Measurements from ENCODE around the gene IL21R.

Gene IL21R

DNA sequence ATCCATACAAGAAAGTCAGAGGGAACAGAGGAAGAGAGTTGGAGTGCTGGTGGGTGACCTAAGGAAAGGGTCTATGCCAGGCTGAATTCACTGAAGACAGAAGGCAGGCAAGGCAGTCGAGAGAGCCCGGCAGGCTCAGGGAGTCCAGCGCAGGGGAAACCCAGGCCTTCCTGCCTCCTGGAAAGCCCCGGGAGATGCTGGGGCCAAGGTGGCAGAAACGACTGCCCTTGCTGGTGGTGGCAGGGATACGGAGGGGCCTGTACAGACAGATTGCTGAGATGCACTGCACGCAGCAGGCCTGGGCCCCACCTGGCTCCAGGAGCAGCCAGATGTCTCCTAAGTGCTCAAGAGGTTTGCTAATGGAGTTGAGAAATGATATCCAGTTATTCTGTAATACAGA, 87.9 kb downstream of the IL21R start:
- H3K27me3 ChIP-seq (ENCODE audit: control insufficient read depth in 1 of 2, insufficient read depth in 2 of 2, low read length in 2 of 2), result no peaks in the 10 kb centered on the region
- no peaks in the 10 kb centered on the region for H3K9me3 ChIP-seq (ENCODE audit: low read length)
- H3K4me3 ChIP-seq (ENCODE audit: low read depth in 1 of 2, low read length in 2 of 2), result no peak overlapping the region
- peaks cover 78% of the 10 kb centered on the region for H3K36me3 ChIP-seq (ENCODE audit: insufficient read depth, low read length)
- no peak overlapping the region for H3K27ac ChIP-seq (ENCODE audit: low read depth, low read length)
- no peak overlapping the region for H3K9ac ChIP-seq (ENCODE audit: low read length)
- H3K4me1 ChIP-seq (ENCODE audit: insufficient read depth, low read length), result no peaks in the 10 kb centered on the region

DNA sequence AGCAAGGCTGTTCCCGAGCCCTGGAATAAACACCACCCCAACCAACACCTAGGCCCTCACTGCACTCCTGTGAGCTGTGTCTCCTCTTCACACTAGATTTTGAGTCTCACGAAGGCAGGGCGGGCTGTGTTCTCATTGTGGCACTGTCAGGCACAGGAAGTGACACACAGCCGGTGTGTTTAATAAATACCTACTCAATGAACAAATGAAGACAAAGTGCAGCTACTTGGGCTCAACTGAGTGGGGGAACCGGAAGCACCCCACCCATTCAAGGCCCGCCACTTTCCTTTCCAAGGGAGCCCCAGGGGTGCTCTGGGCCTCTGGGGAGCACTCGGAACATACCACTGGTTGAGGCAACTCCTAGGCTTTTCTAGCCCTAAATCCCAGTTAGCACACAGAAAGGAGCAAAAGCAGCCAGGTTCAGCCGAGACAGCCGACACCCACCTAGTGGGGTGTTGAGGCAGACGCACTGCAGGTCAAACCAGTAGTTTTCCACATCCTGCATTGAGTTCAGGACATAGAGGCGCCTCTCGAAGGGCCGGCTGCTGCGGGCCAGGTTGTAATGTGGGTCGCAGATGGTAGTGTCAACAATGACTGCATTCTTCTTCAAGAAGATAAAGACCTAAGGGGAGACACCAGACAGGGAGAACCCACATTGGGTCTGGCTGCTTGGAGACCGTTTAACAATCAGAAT, 90.1 kb downstream of the IL21R start:
- Histone ChIP-seq H3K27ac (ENCODE audit: low read depth, low read length) (no peak overlapping the region), H3K9ac (ENCODE audit: low read length) (no peak overlapping the region), H3K27me3 (ENCODE audit: control insufficient read depth in 1 of 2, insufficient read depth in 2 of 2, low read length in 2 of 2) (no peaks in the 10 kb centered on the region), H3K9me3 (ENCODE audit: low read length) (no peaks in the 10 kb centered on the region), H3K4me1 (ENCODE audit: insufficient read depth, low read length) (peaks cover 8% of the 10 kb centered on the region), H3K4me3 (ENCODE audit: low read depth in 1 of 2, low read length in 2 of 2) (no peak overlapping the region), H3K36me3 (ENCODE audit: insufficient read depth, low read length) (peaks cover 68% of the 10 kb centered on the region)

DNA sequence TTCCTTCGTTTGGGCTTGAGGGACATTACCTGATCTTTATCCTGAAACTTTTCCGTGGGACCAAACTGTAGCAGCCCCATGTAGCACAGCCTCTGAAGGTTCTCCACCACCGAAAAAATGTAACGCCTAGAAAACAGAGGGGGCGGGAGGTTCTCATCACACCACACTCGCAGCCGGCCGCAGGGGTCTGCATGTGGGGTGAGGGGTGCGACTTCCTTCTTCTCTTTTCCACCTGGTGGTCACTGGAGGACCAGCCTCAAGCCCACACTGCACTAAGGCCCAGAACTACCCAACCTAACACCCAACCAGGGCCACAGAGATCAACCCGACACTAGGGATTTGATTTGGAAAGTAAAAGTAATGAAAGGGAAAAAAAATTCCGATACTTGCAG, 90.6 kb downstream of the IL21R start:
- Histone ChIP-seq H3K4me1 (ENCODE audit: insufficient read depth, low read length) (peaks cover 8% of the 10 kb centered on the region), H3K36me3 (ENCODE audit: insufficient read depth, low read length) (peaks cover 69% of the 10 kb centered on the region), H3K4me3 (ENCODE audit: low read depth in 1 of 2, low read length in 2 of 2) (no peak overlapping the region), H3K9me3 (ENCODE audit: low read length) (no peaks in the 10 kb centered on the region), H3K9ac (ENCODE audit: low read length) (no peak overlapping the region), H3K27ac (ENCODE audit: low read depth, low read length) (no peak overlapping the region), H3K27me3 (ENCODE audit: control insufficient read depth in 1 of 2, insufficient read depth in 2 of 2, low read length in 2 of 2) (no peaks in the 10 kb centered on the region)

DNA sequence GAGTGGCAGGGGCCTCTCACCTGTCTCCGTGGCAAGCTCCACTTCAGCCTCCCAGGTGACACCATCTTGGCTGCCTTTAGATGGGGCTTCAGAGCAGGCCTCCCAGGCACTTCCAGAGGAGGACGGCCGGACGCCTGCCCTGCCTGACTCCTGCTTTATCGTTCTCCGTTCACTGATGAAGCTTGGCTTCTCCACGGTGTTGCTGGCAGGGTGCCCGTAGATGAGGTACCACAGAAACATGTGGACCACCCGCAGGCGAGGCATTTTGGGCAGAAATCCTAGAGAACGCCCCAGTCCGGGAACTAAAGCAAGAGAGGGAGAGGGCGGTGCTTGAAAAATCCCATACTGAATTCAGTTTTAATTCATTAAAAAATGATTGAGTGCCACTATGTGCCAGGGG, 93.2 kb downstream of the IL21R start:
- H3K27ac ChIP-seq (ENCODE audit: low read depth, low read length), result no peak overlapping the region
- H3K27me3 ChIP-seq (ENCODE audit: control insufficient read depth in 1 of 2, insufficient read depth in 2 of 2, low read length in 2 of 2), result no peaks in the 10 kb centered on the region
- H3K4me1 ChIP-seq (ENCODE audit: insufficient read depth, low read length), result peaks cover 8% of the 10 kb centered on the region
- H3K9ac ChIP-seq (ENCODE audit: low read length), result no peak overlapping the region
- no peaks in the 10 kb centered on the region for H3K9me3 ChIP-seq (ENCODE audit: low read length)
- H3K4me3 ChIP-seq (ENCODE audit: low read depth in 1 of 2, low read length in 2 of 2), result no peak overlapping the region
- peaks cover 54% of the 10 kb centered on the region for H3K36me3 ChIP-seq (ENCODE audit: insufficient read depth, low read length)

DNA sequence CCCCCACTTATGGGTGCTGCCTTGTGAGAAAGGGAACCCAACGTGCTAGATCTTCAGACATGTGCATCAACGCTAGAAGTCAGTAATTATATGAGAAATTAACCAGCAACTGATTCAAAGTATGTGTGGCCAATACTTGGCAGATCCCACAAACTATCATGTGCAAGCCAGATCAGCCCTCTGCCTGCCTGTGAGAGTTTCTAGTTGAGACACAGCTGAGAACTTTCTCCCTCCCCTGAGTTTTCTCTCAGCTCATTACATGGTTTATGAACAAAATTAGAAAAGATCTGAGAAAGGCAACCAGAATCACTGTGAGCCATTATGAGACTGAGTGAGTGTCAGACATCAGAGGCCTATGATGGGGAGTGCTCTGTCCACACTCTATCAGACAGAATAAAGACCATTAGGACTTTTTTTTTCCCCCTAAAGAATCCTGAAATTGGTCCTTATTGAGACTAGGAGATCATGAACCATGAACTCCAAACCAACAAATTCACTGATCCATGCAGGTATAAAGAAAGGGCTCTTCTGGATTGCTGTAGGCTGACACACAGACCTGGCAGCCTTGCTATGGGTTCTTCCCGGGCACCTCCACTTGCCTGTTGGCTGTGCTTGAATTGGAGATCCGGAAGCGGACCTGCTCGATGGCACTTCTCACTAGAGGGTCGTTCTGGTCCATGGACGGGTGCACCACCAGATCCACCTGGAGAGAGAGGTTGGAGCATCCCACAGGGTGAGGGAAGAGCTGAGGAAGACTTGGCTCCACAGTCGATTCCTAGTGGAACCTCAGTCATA, 96.3 kb downstream of the IL21R start:
- no peak overlapping the region for H3K4me3 ChIP-seq (ENCODE audit: low read depth in 1 of 2, low read length in 2 of 2)
- H3K27me3 ChIP-seq (ENCODE audit: control insufficient read depth in 1 of 2, insufficient read depth in 2 of 2, low read length in 2 of 2), result no peaks in the 10 kb centered on the region
- H3K36me3 ChIP-seq (ENCODE audit: insufficient read depth, low read length), result peaks cover 61% of the 10 kb centered on the region
- no peak overlapping the region for H3K9ac ChIP-seq (ENCODE audit: low read length)
- H3K27ac ChIP-seq (ENCODE audit: low read depth, low read length), result no peak overlapping the region
- H3K4me1 ChIP-seq (ENCODE audit: insufficient read depth, low read length), result peaks cover 8% of the 10 kb centered on the region
- H3K9me3 ChIP-seq (ENCODE audit: low read length), result no peaks in the 10 kb centered on the region

DNA sequence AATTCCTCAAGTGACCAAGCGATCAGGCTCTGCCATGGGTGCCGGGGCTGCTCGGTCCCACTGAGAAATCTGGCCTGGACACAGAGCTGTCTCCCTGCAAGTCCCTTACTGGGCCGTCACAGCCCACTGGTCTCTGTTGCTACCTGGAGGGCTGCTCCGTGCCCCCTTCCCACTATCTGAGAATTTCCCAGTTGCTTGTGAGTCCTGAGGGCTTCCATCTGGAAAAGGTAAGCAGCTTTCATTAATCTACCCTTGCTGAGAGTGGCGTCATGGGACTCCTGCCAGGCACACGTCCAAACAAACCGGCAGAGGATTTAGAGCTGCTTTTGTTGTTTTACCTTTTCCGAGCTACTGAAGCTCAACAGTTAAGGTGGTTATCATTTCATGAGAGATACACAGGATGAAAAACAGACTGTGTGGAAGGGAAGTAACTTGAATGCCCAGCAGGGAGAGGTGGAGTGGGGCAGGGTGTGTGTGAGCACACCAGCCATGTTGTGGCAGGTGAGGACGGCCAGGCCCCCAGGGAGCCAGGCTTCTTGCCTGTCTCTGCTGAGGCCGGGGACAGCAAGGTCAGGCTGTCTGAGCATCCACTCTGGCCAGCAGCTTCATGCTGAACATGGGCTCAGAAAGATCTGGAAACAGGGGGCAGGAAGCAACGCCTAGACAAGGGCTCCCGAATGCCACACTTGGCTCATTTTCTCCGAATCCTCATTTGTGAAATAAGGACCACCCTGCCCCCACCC, 97.1 kb downstream of the IL21R start:
- Histone ChIP-seq H3K4me1 (ENCODE audit: insufficient read depth, low read length) (peaks cover 8% of the 10 kb centered on the region), H3K36me3 (ENCODE audit: insufficient read depth, low read length) (peaks cover 70% of the 10 kb centered on the region), H3K4me3 (ENCODE audit: low read depth in 1 of 2, low read length in 2 of 2) (no peak overlapping the region), H3K27ac (ENCODE audit: low read depth, low read length) (no peak overlapping the region), H3K9ac (ENCODE audit: low read length) (no peak overlapping the region), H3K9me3 (ENCODE audit: low read length) (no peaks in the 10 kb centered on the region), H3K27me3 (ENCODE audit: control insufficient read depth in 1 of 2, insufficient read depth in 2 of 2, low read length in 2 of 2) (no peaks in the 10 kb centered on the region)

DNA sequence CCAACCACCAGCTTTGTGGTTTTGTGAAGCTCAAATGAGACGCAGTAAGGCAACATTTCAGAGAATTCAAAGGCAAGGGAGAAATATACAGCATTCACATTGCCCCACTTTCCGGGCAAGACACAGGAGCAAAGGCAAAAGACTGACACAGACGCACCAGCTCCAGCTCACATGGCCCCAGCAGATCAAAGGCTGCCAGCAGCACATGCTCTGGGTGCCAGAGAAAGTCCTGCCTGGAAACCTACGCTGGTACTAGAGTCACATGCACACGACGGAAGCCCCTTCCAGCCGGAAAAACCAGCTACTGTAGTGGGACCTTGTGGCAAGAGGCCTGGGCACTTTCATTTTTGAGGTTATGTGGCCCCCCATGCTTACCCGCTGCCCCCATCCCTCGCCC, 97.7 kb downstream of the IL21R start:
- Histone ChIP-seq H3K4me3 (ENCODE audit: low read depth in 1 of 2, low read length in 2 of 2) (no peak overlapping the region), H3K27ac (ENCODE audit: low read depth, low read length) (no peak overlapping the region), H3K9ac (ENCODE audit: low read length) (no peak overlapping the region), H3K36me3 (ENCODE audit: insufficient read depth, low read length) (peaks cover 73% of the 10 kb centered on the region), H3K9me3 (ENCODE audit: low read length) (no peaks in the 10 kb centered on the region), H3K27me3 (ENCODE audit: control insufficient read depth in 1 of 2, insufficient read depth in 2 of 2, low read length in 2 of 2) (no peaks in the 10 kb centered on the region), H3K4me1 (ENCODE audit: insufficient read depth, low read length) (peaks cover 8% of the 10 kb centered on the region)

DNA sequence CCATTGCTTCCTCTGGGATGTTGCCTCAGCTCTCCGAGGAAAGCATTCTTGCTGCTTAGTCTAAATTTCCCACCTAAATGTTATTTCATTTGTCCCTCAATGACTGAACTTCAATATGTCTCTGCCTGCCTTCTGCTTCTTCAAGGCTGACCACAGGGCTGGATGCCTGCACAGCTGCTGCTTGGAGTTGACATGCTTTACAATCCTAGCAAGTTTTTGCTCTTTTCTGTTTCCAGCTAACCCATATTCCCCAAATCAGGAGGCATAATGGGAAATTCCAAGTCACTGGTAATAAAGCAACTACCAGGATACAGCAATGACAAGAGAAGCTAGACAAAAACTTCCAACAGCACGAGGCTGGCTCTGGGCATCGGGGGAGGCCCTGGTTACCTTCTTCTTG, 98.8 kb downstream of the IL21R start:
- Histone ChIP-seq H3K9ac (ENCODE audit: low read length) (no peak overlapping the region), H3K9me3 (ENCODE audit: low read length) (no peaks in the 10 kb centered on the region), H3K4me1 (ENCODE audit: insufficient read depth, low read length) (peaks cover 3% of the 10 kb centered on the region), H3K27ac (ENCODE audit: low read depth, low read length) (no peak overlapping the region), H3K36me3 (ENCODE audit: insufficient read depth, low read length) (peaks cover 77% of the 10 kb centered on the region), H3K27me3 (ENCODE audit: control insufficient read depth in 1 of 2, insufficient read depth in 2 of 2, low read length in 2 of 2) (no peaks in the 10 kb centered on the region), H3K4me3 (ENCODE audit: low read depth in 1 of 2, low read length in 2 of 2) (no peak overlapping the region)

Measured in muscle layer of colon (tissue), 2 donors.